Ovary (tissue), 3 donors: Measurements from ENCODE around the gene POLR3E.

ENCODE experiments used
- CTCF ChIP-seq, 3 donors: fragments of 450-650 bp in 2 of 3; fragments of 200-600 bp in 1 of 3; IDR thresholded peaks; one replicate each; pipeline versions ENCODE4 v1.5.1 to v1.8.0; 2016 to 2022; ENCODE audit warnings: antibody characterized with exemption in 3 of 3, mild to moderate bottlenecking in 1 of 3
- POLR2A ChIP-seq: fragments of 450-650 bp; IDR thresholded peaks from one replicate; pipeline ENCODE4 v1.6.1; 2017; ENCODE audit warnings: antibody characterized with exemption, mild to moderate bottlenecking, moderate library complexity
- donor health status: DM: no; HTN: no; CAD: no.

- TF ChIP-seq POLR2A (no peak), CTCF (IDR thresholded peaks at IDR 0.05) (no peak)
These were observed 3.8 kb upstream of the POLR3E start for GRCh38 chr16:22293137-22294106.
